Neural crest cell (in vitro differentiated cells): ENCODE results near the gene PSMB7. TPM values are rescaled to one million over a fixed set of nuclear protein-coding genes. Genes with fewer than 3 reads are reported as not detected.
A peak's percentile ranks its signal among the peaks of the same experiment; 100 is the strongest.

Experiments used
- DNase-seq: peaks from one replicate; pipeline ENCODE4 v3.0.0; 2021; ENCODE audit warnings: low read depth, mixed read lengths, low spot score
- H3K27ac Mint-ChIP-seq: one replicate; pipeline ENCODE4 v1.8.0; 2021; ENCODE audit warnings: mild to moderate bottlenecking, mixed read lengths; ENCODE audit not compliant: unreplicated experiment
- H3K27me3 Mint-ChIP-seq: 2 replicates; pipeline ENCODE4 v1.8.0; 2021; ENCODE audit warnings: low read depth, mild to moderate bottlenecking, mixed read lengths
- H3K36me3 Mint-ChIP-seq: 2 replicates; pipeline ENCODE4 v1.8.0; 2021; ENCODE audit warnings: low read depth, mild to moderate bottlenecking, mixed read lengths
- H3K4me1 Mint-ChIP-seq: 2 replicates; pipeline ENCODE4 v1.8.0; 2021; ENCODE audit warnings: mixed read lengths
- H3K4me3 Mint-ChIP-seq: one replicate; pipeline ENCODE4 v1.8.0; 2021; ENCODE audit warnings: mild to moderate bottlenecking, mixed read lengths
- H3K9me3 Mint-ChIP-seq: 2 replicates; pipeline ENCODE4 v1.8.0; 2021; ENCODE audit warnings: mixed read lengths
- CTCF ChIP-seq: fragments of 200-600 bp; sonication (generic); conservative IDR thresholded peaks from 2 replicates; pipeline ENCODE4 v1.5.0; 2021; ENCODE audit warnings: antibody characterized with exemption, mild to moderate bottlenecking
- total RNA-seq: library from RNA; stranded (reverse); gene quantifications from 2 replicates; pipeline ENCODE4 v1.2.1, GENCODE V29; 2021

Gene PSMB7
- total RNA-seq, 1 donor from 2014 or later = 196 TPM

GRCh38 chr9:124345751-124346281, 69.4 kb downstream of the PSMB7 start:
- Mint-ChIP-seq H3K27me3 (no peaks in the 10 kb centered on the region), H3K27ac (peak overlapping the region; percentile 35), H3K36me3 (peaks cover 6% of the 10 kb centered on the region), H3K4me3 (peak overlapping the region; percentile 51), H3K4me1 (peaks cover 29% of the 10 kb centered on the region), H3K9me3 (no peaks in the 10 kb centered on the region)
- DNase-seq = no peak
- TF ChIP-seq CTCF = no peak

- H3K4me1 Mint-ChIP-seq = peaks cover 22% of the 10 kb centered on the region
- TF ChIP-seq CTCF = no peak
- peaks cover 3% of the 10 kb centered on the region for H3K36me3 Mint-ChIP-seq
- DNase-seq = no peak
- H3K27ac Mint-ChIP-seq = no peak overlapping the region
- H3K9me3 Mint-ChIP-seq = no peaks in the 10 kb centered on the region
- no peaks in the 10 kb centered on the region for H3K27me3 Mint-ChIP-seq
- H3K4me3 Mint-ChIP-seq = no peak overlapping the region
These were observed 70.2 kb downstream of the PSMB7 start for GRCh38 chr9:124345063-124345462.

GRCh38 chr9:124344291-124345050, 70.8 kb downstream of the PSMB7 start:
- Mint-ChIP-seq H3K36me3 (peaks cover 3% of the 10 kb centered on the region), H3K9me3 (no peaks in the 10 kb centered on the region), H3K4me1 (peaks cover 22% of the 10 kb centered on the region), H3K27me3 (no peaks in the 10 kb centered on the region), H3K27ac (no peak overlapping the region), H3K4me3 (peak overlapping the region; percentile 38)
- DNase-seq = no peak
- no peak for TF ChIP-seq CTCF

- Mint-ChIP-seq H3K27me3 (no peaks in the 10 kb centered on the region), H3K4me3 (peak overlapping the region; percentile 54), H3K9me3 (no peaks in the 10 kb centered on the region), H3K36me3 (peaks cover 3% of the 10 kb centered on the region), H3K27ac (peak overlapping the region; percentile 43), H3K4me1 (peaks cover 23% of the 10 kb centered on the region)
- TF ChIP-seq CTCF = no peak
- no peak for DNase-seq
These were observed 71.5 kb downstream of the PSMB7 start for GRCh38 chr9:124343533-124344290.

GRCh38 chr9:124342776-124343485, 72.3 kb downstream of the PSMB7 start:
- H3K27ac Mint-ChIP-seq = peak overlapping the region; percentile 62
- H3K4me3 Mint-ChIP-seq = peak overlapping the region; percentile 64
- peaks cover 4% of the 10 kb centered on the region for H3K9me3 Mint-ChIP-seq
- H3K27me3 Mint-ChIP-seq = no peaks in the 10 kb centered on the region
- H3K36me3 Mint-ChIP-seq = peaks cover 8% of the 10 kb centered on the region
- TF ChIP-seq CTCF = no peak
- DNase-seq = peak; percentile 25
- H3K4me1 Mint-ChIP-seq = peaks cover 23% of the 10 kb centered on the region
